Activated CD4-positive, alpha-beta T cell treated with anti-CD3 and anti-CD28 coated beads, Interleukin-2, Interleukin-6, amounts not matched to agents 100 ng/mL and 50 ng/mL, durations not matched to agents 16 hours and 8 hours (primary cell): ENCODE results near the gene COX6A1.
A peak's percentile ranks its signal among the peaks of the same experiment; 100 is the strongest.
"Not testable (repeated sequence)": the region's sequence is repeated elsewhere in the genome, so short reads cannot be mapped to it uniquely, and the experiment has no call there.

ENCODE experiments used
- DNase-seq: peaks from one replicate; pipeline ENCODE4 v3.0.0-alpha.2; 2020

Gene COX6A1

DNA sequence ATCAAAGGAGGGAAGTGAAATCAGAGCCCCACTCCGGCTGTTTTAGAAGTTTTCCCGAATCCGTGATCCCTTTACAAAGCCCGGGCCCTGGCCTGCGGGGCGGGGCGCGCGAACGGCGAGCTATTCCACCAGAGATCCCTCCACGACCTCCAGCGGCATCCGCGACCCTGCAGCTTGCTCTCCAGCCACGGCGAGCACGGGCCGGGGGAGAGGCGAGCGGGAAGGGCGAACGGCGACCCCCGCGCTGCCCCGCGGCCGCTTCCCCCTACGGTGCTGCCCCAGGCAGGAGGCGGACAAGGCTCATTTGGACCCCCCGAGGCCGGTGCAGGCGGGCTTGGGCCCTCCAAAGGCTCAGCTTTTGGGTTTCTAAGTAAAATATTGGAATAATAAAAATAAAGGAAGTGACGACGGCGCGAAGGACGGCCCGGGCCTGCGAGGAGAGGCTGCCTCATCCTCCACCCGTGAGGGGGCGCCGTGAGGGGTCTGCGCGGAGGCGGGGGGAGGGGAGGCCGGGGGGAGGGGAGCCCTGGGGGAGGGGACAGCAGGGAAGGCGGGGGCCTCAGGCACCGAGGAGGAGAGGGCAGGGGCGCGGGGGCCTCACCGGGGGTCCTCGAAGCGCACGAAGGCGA, 31.0 kb downstream of the COX6A1 start:
- DNase-seq, result peak; percentile 63

DNA sequence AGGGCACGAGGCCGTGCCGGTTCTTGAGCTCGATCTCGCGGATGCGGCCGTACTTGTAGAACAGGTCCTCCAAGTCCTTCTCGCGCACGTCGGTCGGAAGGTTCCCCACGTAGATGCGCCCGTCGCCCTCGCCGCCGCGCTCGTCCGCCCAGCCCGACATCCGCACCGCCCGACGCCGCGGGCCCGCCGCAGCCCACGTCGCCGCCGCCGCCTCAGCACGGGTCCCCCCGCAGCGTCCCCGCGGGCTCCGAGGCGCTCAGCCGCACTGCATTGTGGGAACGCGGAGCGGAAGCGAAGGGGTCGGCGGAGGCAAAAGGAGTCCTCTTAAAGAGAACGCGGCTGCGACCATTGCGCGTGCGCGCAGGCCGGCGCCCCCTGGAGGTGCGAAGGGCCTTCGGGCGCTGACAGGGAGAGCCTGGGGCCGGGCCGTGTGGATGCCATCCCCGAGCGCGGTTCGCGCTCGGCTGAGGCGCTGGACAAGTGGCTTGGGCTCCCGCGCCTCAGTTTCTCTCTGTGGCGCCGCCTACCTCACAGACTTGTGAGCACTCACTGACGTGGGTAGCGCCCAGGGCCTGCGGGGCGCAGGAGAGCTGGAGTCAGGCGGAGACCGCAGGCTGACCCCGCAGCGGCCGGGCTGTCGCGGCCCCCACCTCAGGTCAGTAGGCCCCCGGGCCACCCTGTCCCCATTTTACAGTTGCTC, 31.7 kb downstream of the COX6A1 start, which contains the start of gene SRSF9:
TSS of gene SRSF9 (minus strand) at position 299 of the 700 bp plus-strand sequence. CDS start at position 160, 139 bp downstream.
- peak; percentile 99 for DNase-seq

DNA sequence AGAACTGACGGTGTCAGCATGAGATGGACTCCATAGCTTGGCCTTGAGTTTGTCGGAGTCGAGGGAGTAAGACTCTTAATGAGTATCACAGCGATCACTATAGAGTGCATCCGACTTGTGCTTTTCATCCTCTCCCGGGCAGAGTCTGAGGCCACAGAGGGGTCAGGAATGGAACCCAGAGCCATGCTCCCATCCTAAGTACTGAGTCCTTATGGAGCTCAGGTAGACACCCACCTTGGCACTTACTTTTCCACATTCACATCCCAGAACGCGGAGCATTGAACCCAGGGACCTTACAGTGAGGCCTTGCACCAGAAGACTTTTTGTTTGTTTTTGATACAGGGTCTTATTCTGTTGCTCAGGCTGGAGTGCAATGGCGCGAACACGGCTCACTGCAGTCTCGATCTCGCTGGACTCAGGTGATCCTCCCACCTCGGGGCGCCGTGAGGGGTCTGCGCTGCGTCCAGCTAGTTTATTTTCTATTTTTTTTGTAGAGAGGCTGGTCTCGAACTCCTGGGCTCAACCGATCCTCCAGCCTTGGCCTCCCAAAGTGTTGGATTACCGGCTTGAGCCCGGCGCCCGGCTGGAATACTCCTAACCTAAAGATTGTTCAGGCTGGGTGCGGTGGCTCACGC, 32.4 kb downstream of the COX6A1 start:
- DNase-seq, result peak; percentile 26

DNA sequence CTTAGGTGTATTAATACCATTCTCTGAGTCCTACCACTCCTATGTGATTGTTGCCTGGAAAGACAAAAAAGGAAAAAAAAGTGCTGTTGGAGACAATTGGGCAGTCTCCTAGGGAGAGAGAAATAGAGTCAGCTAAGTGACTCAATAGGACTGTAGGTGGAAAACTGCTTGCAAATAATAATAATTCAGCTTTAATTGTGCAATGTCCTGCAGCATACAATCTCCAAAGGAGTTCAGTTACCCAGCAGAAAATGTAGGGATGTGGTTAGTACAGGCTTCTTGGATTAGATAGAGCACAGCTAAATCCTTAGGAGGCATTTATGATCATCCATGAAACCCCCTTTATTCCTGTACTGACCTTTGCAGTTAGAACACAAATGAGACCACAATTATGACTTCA, 34.6 kb downstream of the COX6A1 start:
- no peak for DNase-seq

DNA sequence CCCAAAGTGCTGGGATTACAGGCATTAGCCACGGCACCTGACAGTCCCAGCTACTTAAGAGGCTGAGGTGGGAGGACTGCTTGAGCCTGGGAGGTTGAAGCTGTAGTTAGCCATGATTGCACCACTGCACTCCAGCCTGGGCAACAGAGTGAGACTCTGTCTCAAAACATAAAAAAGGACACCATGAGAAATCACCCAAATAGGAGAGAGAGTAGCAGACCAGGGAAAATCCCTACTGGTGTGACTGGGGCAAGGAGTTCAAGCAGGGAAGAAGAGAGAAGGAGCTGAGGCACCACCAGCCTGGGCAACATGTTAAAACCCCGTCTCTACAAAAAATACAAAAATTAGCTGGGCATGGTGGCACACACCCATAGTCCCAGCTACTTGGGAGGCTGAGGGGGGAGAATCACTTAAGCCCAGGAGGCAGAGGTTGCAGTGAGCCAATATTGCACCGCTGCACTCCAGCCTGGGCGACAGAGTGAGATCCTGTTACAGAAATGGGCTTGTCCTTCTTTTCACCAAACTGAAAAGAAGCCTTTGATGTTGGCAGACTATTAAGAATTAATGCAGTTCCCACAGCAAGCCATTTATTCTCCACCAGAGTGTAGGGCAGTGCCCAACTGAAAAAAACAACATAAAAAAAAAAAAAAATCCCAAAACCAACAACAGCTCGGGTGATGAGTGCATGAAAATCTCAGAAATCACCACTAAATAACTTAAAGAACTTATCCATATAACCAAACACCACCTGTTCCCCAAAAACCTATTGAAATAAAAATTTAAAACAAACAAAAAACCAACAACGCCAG, 36.1 kb downstream of the COX6A1 start:
- no peak for DNase-seq

DNA sequence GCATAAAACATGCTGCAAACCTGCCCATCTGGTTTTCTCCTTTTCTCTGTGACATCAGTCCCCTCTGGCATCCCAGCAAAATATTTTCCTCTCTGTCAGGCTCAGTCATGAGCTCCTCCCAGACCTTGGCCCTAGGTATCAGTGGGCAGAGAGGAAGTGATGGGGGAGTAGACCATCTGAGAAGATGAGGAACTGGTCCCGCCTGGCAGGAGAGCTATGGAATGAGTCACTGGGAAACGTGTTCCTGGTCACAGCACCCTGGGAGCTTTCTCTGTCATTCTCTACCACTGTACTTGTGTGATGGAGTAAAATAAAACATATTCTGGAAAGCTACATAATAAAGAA, 36.7 kb downstream of the COX6A1 start:
- no peak for DNase-seq

DNA sequence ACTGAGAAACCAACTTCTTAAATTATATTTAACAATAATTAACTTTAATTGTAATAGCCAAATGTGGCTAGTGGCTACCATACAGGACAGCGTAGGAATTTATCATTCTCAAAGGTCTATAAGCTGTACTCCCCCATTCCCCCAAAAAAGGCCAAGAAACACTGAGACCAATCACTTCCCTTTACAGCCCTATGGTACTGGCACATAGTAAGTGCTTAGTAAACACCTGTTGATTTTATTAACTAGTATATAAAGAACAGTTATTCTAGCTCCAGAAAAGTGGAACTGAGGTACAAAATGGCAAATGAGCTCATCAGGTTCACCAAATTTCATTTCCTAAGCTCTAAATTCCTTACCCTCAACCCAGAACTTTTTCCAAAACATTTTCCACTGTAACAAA, 37.7 kb downstream of the COX6A1 start:
- no peak for DNase-seq

DNA sequence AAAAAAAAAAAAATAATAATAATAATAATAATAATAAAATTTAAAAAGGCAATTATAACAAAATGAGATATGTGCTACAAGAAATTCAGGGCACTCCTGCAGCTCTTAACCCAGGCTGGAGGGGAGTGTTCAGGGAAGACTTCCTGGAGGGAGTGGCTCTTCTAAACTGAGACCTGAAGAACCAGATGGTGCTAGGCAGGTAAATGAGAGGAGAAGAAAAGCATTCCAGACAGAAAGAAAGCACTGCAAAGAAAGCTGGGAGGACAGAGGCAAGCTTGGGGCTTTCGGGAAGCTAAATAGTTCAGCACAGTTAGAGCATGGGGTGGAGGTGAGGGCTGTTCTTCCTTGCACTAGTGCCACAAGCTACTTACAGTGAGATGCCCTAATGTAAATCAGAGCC, 41.5 kb downstream of the COX6A1 start:
- no peak for DNase-seq

DNA sequence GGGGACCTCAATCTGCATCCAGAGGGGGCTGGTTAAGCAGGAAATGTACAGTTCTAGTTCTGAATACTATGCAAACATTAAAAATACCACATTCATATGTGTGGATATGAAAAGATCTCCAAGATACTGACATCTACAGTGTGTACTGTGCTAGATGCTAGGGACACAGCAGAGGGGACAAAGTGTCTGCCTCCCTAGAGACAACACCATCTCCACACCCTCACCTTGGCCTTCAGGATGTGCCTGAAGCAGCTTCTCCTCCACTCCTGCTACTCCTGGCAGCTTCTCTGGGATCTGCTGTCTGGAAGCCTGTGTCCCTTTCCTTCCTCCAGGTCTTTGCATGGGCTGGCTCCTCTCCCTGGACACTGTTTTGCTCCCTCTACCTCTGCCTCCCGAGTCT, 42.3 kb downstream of the COX6A1 start:
- no peak for DNase-seq

DNA sequence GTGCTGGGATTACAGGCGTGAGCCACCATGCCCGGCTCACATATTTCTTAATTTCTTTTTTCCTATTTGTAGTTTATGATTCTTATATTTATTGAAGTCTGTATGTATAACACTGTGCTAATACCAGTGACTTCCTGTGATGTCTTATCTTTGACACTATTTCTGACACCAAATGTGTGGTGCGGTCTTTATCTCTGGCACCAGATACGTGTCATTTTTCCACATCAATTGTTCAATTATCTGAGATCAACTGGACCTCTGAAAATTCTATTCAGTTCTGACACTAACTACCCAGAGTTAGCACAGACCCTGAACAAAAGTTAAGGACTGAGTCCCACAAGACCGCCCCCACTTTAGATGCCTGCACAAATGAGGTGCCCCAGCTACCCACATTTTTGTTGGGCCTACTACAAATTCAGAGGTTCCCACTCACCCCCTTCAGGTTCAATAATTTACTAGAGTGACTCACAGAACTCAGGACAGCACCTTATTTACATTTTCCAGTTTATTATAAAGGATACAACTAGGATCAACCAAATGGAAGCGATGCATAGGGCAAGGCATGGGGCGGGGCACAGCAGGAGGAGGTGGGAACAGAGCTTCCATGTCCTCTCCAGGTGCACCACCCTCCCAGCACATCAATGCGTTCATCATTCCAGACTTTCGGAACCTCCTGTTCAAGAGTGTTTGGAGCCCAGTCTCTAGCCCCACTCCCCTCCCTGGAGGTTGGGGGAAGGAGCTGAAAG, 43.3 kb downstream of the COX6A1 start:
- no peak for DNase-seq

DNA sequence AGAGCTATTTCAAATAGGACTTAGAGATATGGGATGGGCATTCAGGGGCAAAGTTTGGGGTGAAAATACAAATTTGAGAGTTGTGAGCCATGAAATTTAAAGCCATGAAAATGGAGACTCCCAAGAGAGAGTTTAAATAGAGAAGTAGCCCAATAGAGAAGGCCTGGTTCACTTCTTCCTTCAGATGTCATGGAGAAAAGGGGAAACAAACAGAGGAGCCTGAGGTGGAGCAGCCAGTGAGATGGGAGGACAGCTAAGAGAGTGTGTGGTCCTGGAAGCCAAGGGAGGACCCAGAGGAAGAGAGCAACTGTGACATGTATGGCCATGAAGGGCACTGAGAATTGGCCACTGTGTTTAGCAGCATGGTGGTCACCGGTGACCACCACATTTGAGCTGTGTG, 45.7 kb downstream of the COX6A1 start:
- no peak for DNase-seq

DNA sequence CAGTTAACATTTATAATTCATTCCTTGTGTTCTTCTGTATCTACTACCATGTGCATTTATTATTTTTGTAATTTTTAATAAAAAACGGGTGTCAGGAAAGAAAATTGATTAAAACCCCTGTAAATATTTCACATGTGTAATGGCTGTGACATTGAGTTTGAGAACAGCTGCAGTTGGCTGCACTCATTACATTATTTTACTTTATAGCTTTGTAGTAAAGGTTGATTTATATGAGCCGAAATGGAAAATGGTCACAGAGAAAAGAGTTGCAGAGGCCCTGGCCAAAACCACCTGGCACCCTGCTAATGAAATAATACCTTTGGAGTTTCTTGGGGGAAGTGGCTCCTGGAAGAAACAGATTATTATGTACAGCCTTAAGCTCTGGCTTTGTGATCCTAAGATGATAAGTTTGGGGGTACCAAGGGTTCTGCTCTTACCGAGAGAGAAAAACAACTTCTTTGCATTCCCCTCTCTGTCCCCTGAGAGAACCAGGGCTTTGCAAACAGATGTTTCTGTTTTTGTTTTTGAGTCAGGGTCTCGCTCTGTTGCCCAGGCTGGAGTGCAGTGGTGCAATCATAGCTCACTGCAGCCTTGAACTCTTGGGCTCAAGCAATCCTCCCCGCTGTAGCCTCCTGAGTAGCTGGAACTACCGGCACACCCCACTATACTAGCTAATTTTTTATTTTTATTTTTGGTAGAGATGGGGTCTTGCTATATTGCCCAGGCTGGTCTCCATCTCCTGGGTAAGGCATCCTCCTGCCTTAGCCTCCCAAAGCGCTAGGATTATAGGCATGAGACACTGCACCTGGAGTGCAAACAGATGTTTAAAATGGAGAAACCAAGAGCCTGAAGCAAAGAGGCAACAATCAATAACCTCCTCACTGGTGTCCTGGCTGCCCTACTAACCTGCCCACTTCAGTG, 48.3 kb downstream of the COX6A1 start:
- DNase-seq, result no peak

DNA sequence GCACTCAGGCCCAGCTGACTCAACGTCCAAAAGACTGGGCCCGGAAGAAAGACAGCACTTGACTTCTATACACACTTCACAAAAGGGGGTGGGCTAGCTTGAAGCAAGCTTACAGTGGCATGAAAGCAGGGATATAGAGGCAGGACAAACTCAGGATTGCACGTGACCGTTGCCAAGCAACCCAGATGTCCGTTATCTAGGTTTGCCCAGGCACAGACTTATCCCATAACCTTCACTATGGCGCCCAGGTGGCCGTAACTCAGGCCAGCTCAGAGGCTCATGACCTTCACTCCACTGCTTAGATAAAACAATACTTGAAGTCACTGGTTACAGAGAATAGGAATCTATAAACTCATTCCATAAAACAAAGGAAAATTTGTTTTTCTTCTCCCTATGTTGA, 49.6 kb downstream of the COX6A1 start:
- DNase-seq, result not testable (repeated sequence)

DNA sequence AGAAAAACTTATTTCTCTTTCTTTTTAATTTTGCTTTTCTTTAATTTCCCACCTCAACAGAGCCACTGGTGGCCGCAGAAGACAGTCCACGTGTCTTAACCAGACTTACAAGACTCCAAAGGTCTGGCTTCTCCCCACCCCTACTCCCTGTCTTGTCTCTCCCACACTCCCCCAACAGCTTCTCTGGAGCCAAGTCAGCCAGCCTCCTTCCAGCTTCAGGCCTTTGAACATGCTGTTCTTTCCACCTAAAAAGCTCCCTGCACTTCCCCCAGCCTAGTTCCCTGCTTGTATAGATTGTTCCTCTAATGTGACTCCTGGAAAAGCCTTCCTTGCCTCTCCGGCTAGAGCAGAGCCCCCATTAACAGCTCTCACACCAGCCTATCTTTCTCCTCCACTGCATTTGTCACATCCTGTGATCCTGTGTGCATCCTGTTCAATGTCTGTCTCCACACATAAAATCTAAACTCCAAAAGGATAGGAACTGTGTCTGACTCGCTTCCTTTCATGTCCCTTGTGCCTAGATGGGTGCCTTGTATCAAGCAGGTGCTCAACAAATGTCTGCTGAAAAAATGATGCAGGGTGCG, 50.2 kb downstream of the COX6A1 start:
- no peak for DNase-seq

DNA sequence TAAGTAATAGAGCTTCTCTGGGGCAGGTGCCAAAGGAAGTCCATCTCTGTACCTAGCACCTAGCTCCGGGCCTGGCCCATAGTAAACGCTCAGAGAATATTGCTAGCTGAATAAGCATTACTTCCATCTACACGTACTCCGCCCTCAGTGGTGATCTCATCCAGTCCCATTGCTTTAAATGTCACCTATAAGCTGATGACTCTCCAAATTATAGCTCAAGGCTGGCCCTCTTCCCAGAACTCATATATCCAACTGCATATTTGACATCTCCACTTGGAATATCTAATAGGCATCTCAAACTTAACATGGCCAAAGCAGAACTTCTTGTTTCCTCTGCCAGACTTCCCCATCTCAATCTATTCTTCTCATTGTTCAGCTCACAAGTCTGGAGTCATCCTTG, 51.1 kb downstream of the COX6A1 start:
- no peak for DNase-seq

DNA sequence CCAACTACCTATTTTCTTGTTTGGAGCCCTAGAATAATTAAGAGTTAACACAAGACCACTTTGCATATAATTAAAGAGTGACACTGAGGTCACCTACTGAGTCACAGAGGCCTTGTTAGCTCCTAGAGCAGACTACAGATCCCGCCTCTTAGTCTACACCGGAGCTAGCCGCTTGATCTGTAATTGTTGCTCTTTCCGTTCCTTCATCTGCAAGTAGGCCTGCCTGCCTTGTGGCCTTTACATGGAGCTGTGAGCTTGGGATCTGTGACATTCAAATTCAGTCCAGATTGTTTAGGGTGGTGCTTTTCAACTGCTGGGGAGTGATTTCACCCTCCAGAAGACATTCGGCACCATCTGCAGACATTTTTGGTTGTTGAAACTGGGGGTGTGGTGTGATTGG, 52.4 kb downstream of the COX6A1 start:
- DNase-seq, result no peak
